Endothelial cell of umbilical vein (primary cell): ENCODE data around the gene EP400. TPM values are rescaled to one million over a fixed set of nuclear protein-coding genes. Genes with fewer than 3 reads are reported as not detected.

Experiments
- BruUV-seq: library from RNA; stranded (reverse); fragments of 400-500 nt; replicated peaks from 2 replicates; lab custom pipeline; 2021; lab: Mats Ljungman, UMichigan
- CTCF ChIA-PET: fragments of 300-600, 350-600 bp; sonication (Branson Sonifier 250); formaldehyde crosslinking; loops from one replicate; lab custom pipeline; 2021; ENCODE audit warnings: antibody characterized with exemption, inconsistent platforms; lab: Charles Lee
- POLR2A ChIA-PET: fragments of 300-600, 350-600 bp; sonication (Branson Sonifier 250); formaldehyde crosslinking; loops from one replicate; lab custom pipeline; 2021; ENCODE audit warnings: antibody characterized with exemption, inconsistent platforms; lab: Charles Lee
- DNase-seq: peaks from one replicate; pipeline ENCODE4 v3.0.0-alpha.2; 2011; ENCODE audit warnings: low read depth, low spot score
- FAIRE-seq: peaks from 2 replicates; lab custom pipeline; 2011; peaks lifted over from hg19 to GRCh38; lab: Jason Lieb, UNC
- H2AFZ ChIP-seq: 2 replicates; pipeline ENCODE4 v1.6.0; 2012; ENCODE audit warnings: low read depth, low read length, control low read depth, inconsistent platforms
- H3K27ac ChIP-seq: 2 replicates; pipeline ENCODE4 v1.5.1; 2011; ENCODE audit warnings: low read depth, mild to moderate bottlenecking, control low read depth, low read length, moderate library complexity; ENCODE audit not compliant: insufficient read depth
- H3K27me3 ChIP-seq, 2 experiments: 2 replicates each; pipeline versions ENCODE4 v1.6.0 to v1.6.1; 2011; ENCODE audit warnings: low read length in 2 of 2, mixed read lengths in 1 of 2; ENCODE audit not compliant: control insufficient read depth in 2 of 2, insufficient read depth in 2 of 2
- H3K36me3 ChIP-seq, 2 experiments: 2 replicates in 1 of 2; 3 replicates in 1 of 2; pipeline ENCODE4 v1.5.1; 2011; ENCODE audit warnings: low read length in 2 of 2, mild to moderate bottlenecking in 1 of 2, moderate library complexity in 1 of 2; ENCODE audit not compliant: control insufficient read depth in 2 of 2, insufficient read depth in 2 of 2; ENCODE audit errors: extremely low read depth in 1 of 2
- H3K4me1 ChIP-seq: 3 replicates; pipeline ENCODE4 v1.5.1; 2011; ENCODE audit warnings: mild to moderate bottlenecking, low read length; ENCODE audit not compliant: control insufficient read depth, insufficient read depth; ENCODE audit errors: extremely low read depth
- H3K4me2 ChIP-seq: 2 replicates; pipeline ENCODE4 v1.6.1; 2011; ENCODE audit warnings: low read length, control low read depth, mixed read lengths; ENCODE audit not compliant: insufficient read depth
- H3K4me3 ChIP-seq, 3 experiments: fragments of 200-600 bp in 1 of 3; sonication (generic), shearing (Covaris generic) in 1 of 3; replicated peaks in 1 of 3; 2 replicates each; pipeline ENCODE4 v1.5.1; 2011 to 2016; ENCODE audit warnings: control low read depth in 3 of 3, low read length in 3 of 3, mild to moderate bottlenecking in 2 of 3, inconsistent platforms in 1 of 3, low read depth in 1 of 3, moderate library complexity in 1 of 3; ENCODE audit not compliant: insufficient read depth in 1 of 3
- H3K79me2 ChIP-seq: 2 replicates; pipeline ENCODE4 v1.6.0; 2012; ENCODE audit warnings: low read length, inconsistent platforms; ENCODE audit not compliant: control insufficient read depth, insufficient read depth
- H3K9ac ChIP-seq: replicated peaks from 2 replicates; pipeline ENCODE3; 2011; ENCODE audit warnings: low read length, control low read depth; ENCODE audit not compliant: insufficient read depth; ENCODE audit errors: extremely low read depth
- H3K9me1 ChIP-seq: replicated peaks from 3 replicates; pipeline ENCODE4 v1.6.0; 2011; ENCODE audit warnings: mild to moderate bottlenecking, low read length; ENCODE audit not compliant: control insufficient read depth, insufficient read depth; ENCODE audit errors: extremely low read depth
- H3K9me3 ChIP-seq: replicated peaks from 2 replicates; pipeline ENCODE4 v1.5.1; 2012; ENCODE audit warnings: low read length, inconsistent platforms; ENCODE audit not compliant: control insufficient read depth, insufficient read depth
- H4K20me1 ChIP-seq: replicated peaks from 2 replicates; pipeline ENCODE3; 2011; ENCODE audit warnings: mild to moderate bottlenecking, low read length; ENCODE audit not compliant: control insufficient read depth, insufficient read depth; ENCODE audit errors: extremely low read depth
- CTCF ChIP-seq, 2 donors: IDR thresholded peaks; 1 replicate in 1 of 2; 2 replicates in 1 of 2; pipeline ENCODE4 v1.5.1; 2011; ENCODE audit warnings: low read length in 2 of 2, mild to moderate bottlenecking in 2 of 2, moderate library complexity in 2 of 2, control low read depth in 1 of 2, inconsistent platforms in 1 of 2, low read depth in 1 of 2; ENCODE audit not compliant: insufficient read depth in 1 of 2; ENCODE audit errors: extremely low read depth in 1 of 2
- EZH2 ChIP-seq: IDR thresholded peaks from 2 replicates; pipeline ENCODE4 v1.6.1; 2012; ENCODE audit warnings: borderline replicate concordance, low read depth, mild to moderate bottlenecking, moderate library complexity, low read length, inconsistent platforms; ENCODE audit not compliant: severe bottlenecking
- FOS ChIP-seq: IDR thresholded peaks from 2 replicates; pipeline ENCODE4 v1.6.1; 2011; ENCODE audit warnings: mild to moderate bottlenecking, low read length, moderate library complexity, borderline replicate concordance; ENCODE audit not compliant: insufficient read depth
- GATA2 ChIP-seq: IDR thresholded peaks from 2 replicates; pipeline ENCODE4 v1.7.0; 2011; ENCODE audit warnings: low read depth, mild to moderate bottlenecking, moderate library complexity, mixed read lengths, low read length; ENCODE audit not compliant: insufficient read length, insufficient read depth
- JUN ChIP-seq: IDR thresholded peaks from 2 replicates; pipeline ENCODE4 v1.6.1; 2011; ENCODE audit warnings: borderline replicate concordance, low read depth; ENCODE audit not compliant: insufficient read length, insufficient read depth
- MYC ChIP-seq: IDR thresholded peaks from one replicate; pipeline ENCODE4 v1.6.1; 2011; ENCODE audit warnings: mild to moderate bottlenecking, low read depth, low read length
- POLR2A ChIP-seq: IDR thresholded peaks from 2 replicates; pipeline ENCODE4 v1.6.1; 2012; ENCODE audit warnings: low read depth, mild to moderate bottlenecking, control low read depth, low read length
- POLR2AphosphoS5 ChIP-seq: IDR thresholded peaks from 2 replicates; pipeline ENCODE4 v1.6.1; 2012; ENCODE audit warnings: low read depth, mild to moderate bottlenecking, control low read depth, low read length, moderate library complexity; ENCODE audit not compliant: insufficient read depth
- dilution Hi-C: fragments of 300-500 bp; cut with MboI; formaldehyde crosslinking; loops from one replicate; pipeline ENCODE4 v1.15.0; 2019; ENCODE audit warnings: low sequenced_read_pairs; ENCODE audit not compliant: extremely low pct_ligation_motif_present
- intact Hi-C: fragments of 100-400 bp; cut with micrococcal nuclease; formaldehyde crosslinking; loops from one replicate; pipeline ENCODE4 v1.10.0; 2022
- polyA plus RNA-seq, 4 experiments: library from polyadenylated mRNA; depleted of rRNA in 3 of 4; stranded (reverse) in 3 of 4; unstranded in 1 of 4; fragments of >200 nt; gene quantifications; 2 replicates each; pipeline versions ENCODE4 v1.2.1 to v1.2.3, GENCODE V29; 2011 to 2012; ENCODE audit warnings: missing spikeins in 1 of 4
- total RNA-seq: library from RNA; stranded (reverse); gene quantifications from 2 replicates; pipeline ENCODE4 v1.2.3, GENCODE V29; 2021
- TF ChIP-seq, protein P1 (sequence below): IDR thresholded peaks from 2 replicates; pipeline ENCODE4 v1.6.1; 2011; ENCODE audit not compliant: insufficient read depth, insufficient read length

The EP400 gene
- total and polyA plus RNA-seq, 2 donors (not counting 3 experiments of a cell fraction or from before 2014, with no cell fraction given), result 9.0 to 57.7 TPM

- FAIRE-seq (no peak), DNase-seq (no peak)
- Histone ChIP-seq H3K36me3 (peaks cover 9 to 41% of the 10 kb centered on the region in 2 experiments), H4K20me1 (no peaks in the 10 kb centered on the region), H3K79me2 (no peaks in the 10 kb centered on the region), H3K4me2 (no peak overlapping the region), H3K9me1 (no peaks in the 10 kb centered on the region), H2AFZ (no peak overlapping the region), H3K4me1 (no peaks in the 10 kb centered on the region), H3K4me3 (no peak overlapping the region), H3K27ac (no peak overlapping the region), H3K9me3 (no peaks in the 10 kb centered on the region), H3K9ac (no peak overlapping the region), H3K27me3 (no peaks in the 10 kb centered on the region)
- dilution Hi-C loops (no loop called here), intact Hi-C loops (no loop called here)
- CTCF ChIA-PET, result no interaction called here
- POLR2A ChIA-PET, result no interaction called here
- BruUV-seq, result no TSS peak
- TF ChIP-seq POLR2AphosphoS5 (no peak), CTCF (IDR thresholded peaks at IDR 0.05; ENCODE audit: extremely low read depth in 1 of 2, insufficient read depth in 1 of 2, low read depth in 1 of 2, low read length in 2 of 2) (no peak), FOS (no peak), MYC (no peak), JUN (no peak), POLR2A (no peak), EZH2 (no peak), GATA2 (no peak)
- TF ChIP-seq, protein P1, sequence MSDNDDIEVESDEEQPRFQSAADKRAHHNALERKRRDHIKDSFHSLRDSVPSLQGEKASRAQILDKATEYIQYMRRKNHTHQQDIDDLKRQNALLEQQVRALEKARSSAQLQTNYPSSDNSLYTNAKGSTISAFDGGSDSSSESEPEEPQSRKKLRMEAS, result no peak
Observed at GRCh38 chr12:132056951-132057350, 107.2 kb downstream of the EP400 start.
